ENCODE measurements around the gene ABHD16B.
A peak's percentile ranks its signal among the peaks of the same experiment; 100 is the strongest.
"Not testable (repeated sequence)": the region's sequence is repeated elsewhere in the genome, so short reads cannot be mapped to it uniquely, and the experiment has no call there.

Gene ABHD16B

DNA sequence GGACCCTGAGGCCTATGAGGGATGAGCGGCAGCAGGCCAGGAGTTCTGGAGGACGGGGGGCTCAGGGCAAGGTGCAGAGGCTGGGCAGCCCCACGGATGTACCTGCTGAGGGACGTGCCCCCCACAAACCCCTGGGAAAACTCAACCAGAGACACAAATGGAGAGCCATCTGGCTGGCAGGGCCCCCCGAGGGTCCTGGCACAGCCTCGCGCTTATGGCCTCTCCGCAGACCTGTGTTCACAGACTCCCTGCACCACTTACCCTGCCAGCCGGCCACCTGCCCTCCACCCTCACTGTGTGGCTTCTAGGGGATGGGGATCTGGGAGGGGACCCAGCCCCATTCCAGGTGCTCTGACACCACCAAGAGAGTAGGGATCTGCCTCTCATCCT is 26.8 kb upstream of the ABHD16B start:
- no peak for DNase-seq

DNA sequence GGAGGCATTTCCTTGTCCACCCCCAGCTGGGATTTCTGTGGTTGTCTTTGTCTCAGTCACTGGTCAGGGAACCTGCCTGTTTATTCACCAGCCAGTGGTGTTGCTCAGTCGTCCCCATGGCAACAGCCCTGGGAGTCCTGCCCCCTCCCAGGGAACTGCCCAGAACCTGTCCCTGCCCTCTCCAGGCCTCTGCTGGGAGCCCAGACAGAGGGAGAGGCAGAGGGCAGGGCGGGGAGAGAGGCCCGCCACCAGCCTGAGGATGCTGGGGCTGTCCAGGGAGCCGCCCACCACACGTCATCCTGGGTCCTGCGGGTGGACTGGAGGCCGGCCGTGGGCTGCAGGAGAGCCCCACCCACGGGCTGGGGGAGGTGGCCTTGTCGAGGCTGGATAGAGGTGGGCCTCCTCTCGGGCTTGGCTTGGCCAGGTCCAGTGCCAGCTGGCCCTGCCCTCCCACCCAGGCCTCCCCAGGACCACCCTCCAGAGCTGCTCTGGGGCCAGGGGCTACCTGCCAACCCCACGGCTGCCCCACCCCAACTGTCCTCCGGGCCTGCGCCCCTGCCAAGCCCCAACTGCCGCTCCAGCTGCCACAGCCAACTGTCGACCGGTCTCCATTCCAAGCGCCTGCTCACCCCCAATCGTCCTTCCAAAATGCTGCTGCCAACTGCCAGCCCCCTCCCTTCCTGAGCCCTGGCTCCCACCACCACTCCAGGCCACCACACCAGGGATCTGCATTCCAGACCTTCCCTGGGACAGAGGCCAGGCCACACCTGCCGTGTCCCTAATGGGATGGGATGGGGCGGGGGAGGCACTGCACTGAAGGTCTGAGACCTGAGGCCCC is 26.1 kb upstream of the ABHD16B start:
- peak in 42 of 56 donors; percentile 15 to 81 (median 56) for DNase-seq

DNA sequence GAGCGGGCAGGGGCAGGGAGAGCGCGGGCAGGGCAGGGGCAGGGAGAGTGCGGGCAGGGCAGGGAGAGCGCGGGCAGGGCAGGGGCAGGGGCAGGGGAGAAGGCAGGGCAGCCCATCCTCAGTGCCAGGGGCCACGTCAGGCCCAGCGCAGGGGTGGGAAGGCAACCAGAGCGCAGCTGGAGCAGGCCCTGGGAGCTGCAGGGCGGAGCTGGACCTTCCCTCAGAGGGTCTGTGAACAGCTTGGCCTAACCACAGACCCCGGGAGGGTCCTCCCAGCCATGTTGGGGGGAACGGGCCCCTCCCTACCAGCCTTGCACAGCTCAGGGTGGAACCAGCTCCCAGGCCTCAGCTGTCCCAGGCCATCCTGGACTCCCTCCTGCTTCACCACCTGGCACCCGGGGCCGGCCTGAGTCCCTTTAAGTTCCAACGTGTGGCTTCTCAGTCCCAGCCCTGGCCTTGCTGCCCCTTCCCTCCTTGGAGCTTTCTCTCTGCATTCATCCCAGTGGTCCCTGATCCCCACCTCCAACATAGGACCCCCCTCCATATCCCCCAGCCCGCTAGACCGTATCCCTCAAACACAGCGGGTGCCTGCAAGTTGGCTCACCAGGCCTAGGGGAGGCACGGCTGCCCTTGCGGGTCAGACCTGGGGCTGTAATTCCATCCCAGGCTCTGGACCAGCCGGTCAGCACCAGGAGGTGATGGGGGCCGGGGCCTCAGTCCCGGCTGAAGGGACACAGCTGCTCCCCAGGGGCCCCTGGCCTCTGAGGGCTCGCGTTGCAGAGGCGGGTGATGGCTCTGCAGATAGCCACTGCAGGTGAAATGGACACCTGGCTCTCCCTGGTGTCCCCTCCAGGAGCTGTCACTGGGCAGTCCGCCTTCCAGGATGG is 24.6 kb upstream of the ABHD16B start:
- DNase-seq: no peak

- DNase-seq: no peak
These were observed 23.8 kb upstream of the ABHD16B start for GRCh38 chr20:63837479-63837878.

DNA sequence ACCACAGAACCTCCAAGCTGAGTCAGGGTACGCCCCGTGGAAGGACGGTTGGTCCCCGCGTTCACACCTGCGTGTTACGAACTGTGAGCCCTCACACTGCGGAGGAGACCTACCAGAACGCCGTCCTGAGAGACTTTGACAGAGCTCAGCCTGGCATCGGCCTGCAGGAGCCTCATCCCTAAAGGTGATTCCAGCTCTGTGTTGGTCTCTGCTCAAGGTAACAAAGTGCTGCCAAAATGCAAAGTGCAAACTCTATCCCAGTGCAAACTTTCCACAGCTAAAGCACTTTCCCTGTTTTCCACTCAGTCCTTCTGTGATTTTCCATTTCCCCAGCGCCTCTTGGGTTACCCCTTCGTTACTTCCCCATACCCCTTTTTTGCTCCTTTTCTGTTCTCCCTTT is 21.7 kb upstream of the ABHD16B start:
- DNase-seq: no peak

- no peak for DNase-seq
These were observed 20.9 kb upstream of the ABHD16B start for GRCh38 chr20:63840405-63840828.

DNA sequence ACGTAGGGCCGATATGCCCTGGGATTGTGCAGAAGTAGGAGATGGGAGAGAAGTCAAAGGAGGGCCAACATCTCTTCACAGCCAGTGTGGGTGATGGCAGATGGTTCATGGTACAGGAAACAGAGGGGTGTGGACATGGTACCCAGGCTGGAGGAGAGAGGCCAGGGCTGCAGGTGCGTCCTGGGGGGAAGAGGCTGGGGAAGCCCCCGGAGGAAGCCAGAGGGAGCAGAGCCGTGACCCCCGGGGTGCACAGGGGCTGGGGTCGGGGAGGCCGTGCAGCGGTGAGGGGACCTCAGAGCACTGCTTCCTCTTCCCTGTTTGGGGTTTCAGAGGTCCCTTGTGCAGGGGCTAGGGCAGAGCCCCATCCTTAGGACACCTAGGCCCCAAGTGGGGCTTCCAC is 19.0 kb upstream of the ABHD16B start:
- DNase-seq: no peak

- no peak for DNase-seq
These were observed 18.1 kb upstream of the ABHD16B start for GRCh38 chr20:63843222-63843621.

DNA sequence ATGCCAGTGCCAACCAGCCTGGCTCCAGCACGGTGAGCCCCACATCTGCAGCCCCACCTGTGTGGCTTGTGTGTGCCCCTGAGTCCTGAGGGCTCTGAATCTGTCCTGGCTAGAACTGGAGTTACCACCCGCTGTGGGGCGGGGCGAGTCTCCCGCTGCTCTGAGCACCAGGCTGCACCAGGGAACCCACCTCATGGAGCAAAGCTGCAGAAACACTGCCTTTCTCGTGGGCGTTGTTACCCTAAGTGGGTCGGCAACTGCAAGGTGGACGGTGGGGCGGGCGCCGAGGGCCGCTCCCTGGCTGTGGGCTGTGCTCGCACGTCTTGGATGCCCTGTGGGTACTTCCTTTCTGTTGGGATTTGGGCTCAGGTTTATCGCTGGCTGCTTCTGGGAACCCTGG is 17.5 kb upstream of the ABHD16B start:
- no peak for DNase-seq

DNA sequence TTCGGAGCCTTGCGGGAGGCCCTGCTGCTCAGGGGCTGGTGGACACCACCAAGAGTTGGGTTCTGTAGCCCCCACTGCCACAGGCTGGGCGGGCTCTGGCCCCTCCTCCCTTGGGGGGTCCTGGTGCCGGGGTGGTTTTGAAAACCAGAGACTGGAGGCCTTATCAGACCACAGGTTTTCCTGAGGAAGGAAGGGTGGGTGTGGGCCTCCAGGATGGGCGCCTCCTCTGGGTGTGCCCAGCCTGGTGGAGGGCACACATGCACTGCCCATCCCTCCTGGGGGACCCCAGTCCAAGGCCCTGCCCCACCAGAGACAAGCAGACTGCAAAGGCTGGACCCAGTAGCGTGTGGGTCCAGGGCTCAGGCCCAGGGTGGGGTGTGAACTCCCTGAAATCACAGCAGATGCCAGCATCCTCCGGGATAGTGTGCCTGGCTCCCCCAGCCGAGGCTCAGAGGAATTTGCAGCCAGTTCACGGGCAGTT is 16.7 kb upstream of the ABHD16B start:
- no peak for DNase-seq

DNA sequence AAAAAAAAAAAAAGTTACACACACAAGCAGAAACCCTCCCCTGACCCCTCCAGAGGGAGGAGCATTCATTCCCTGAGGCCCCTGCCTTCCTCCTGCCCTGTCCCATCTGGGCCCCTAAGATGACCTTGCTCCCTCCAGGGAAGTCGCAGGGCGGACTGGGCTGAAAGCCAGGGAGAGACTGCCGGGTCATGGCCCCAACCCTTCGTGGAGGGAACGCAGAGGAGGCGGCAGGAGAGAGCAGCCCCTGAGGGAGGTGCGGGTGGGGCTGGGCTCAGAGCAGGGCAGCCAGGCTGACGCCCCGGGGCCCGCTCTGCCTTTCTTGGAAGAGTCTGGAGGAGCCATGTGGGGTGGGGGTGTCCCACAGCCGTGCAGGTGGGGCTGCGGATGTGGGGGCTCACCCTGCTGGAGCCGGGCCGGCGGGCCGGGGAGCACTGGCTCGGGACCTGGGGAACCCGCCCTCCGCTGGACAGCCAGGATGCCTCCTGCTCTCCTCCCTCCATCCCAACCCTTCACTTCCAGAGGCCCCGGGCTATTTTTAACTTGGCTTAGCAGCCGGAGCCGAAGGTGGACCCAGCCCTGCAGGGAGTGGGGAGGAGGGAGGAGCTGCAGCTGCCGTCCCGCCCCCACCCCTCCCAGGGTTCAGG is 15.0 kb upstream of the ABHD16B start:
- no peak for DNase-seq

DNA sequence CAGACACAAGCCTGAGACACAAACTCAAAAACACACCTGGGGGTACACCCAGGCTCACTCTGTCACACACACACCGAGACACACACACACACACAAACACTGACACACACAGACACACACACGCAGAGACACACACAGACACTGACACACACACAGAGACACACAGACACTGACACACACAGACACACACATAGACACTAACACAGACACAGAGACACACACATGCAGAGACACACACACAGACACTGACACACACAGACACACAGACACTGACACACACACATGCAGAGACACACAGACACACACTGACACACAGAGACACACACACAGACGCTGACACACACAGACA is 14.4 kb upstream of the ABHD16B start:
- no peak for DNase-seq

GRCh38 chr20:63847237-63848002 is 13.9 kb upstream of the ABHD16B start:
- DNase-seq: no peak

DNA sequence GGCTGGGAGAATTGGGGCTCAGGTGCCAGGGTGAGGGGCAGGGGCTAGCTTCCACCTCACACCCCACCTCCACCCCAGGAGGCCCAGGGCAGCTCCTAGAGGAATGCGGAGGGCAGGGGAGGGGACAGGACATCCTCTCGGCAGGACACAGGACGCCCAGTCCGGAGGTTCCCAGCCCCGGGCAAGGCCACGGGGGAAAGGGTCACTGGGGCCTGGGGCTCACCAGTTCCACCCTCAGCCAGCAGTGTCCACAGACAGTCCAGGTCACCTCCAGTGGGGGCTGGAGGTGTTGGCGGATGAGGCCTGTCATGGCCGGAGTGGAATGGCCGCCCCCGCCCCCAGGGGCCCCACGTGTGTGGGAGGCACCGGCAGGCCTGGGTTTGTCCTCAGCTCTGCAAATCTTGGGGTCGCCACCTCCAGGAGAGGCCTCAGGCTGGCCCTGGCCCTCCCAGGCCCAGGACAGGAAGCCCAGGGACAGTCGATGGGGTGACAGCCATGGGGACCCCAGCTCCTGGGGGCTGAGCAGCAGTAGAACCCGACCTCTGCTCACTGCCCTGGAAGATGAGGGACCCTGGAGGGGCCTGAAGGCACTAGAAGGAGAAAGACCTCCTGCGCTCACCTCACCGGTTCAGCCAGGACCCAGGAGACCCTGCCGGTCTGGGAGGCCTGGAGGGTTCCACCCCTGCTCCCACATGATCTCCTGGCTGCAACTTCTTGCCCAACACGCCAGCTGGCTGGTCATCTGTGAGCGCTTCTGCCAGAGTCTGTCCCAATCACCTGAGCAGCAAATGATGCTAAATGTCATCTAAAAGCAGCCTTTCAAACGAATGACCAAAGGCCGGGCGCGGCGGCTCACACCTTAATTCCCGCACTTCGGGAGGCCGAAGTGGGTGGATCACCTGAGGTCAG is 13.0 kb upstream of the ABHD16B start:
- no peak for DNase-seq

- DNase-seq: no peak
These were observed 10.4 kb upstream of the ABHD16B start for GRCh38 chr20:63850689-63851547.

DNA sequence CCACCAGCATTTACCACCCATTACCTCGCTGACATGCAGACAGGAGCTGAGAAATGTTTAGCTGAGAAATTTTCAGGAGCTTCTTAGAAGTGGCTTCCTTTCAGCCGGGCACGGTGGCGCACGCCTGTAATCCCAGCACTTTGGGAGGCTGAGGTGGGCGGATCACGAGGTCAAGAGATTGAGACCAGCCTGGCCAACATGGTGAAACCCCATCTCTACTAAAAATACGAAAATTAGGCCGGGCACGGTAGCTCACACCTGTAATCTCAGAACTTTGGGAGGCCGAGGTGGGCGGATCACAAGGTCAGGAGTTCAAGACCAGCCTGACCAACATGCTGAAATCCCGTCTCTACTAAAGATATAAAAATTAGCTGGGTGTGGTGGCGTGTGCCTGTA is 9.8 kb upstream of the ABHD16B start:
- DNase-seq: not testable (repeated sequence)

DNA sequence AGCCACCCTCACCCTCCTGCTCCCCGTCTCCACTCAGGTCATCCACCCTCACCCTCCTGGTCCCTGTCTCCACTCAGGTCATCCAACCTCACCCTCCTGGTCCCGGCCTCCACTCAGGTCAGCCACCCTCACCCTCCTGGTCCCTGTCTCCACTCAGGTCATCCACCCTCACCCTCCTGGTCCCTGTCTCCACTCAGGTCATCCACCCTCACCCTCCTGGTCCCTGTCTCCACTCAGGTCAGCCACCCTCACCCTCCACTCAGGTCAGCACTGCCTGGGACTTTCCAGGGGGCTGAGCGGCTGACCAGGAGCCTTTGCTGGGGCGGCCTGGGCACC is 7.6 kb upstream of the ABHD16B start:
- DNase-seq: not testable (repeated sequence)

DNA sequence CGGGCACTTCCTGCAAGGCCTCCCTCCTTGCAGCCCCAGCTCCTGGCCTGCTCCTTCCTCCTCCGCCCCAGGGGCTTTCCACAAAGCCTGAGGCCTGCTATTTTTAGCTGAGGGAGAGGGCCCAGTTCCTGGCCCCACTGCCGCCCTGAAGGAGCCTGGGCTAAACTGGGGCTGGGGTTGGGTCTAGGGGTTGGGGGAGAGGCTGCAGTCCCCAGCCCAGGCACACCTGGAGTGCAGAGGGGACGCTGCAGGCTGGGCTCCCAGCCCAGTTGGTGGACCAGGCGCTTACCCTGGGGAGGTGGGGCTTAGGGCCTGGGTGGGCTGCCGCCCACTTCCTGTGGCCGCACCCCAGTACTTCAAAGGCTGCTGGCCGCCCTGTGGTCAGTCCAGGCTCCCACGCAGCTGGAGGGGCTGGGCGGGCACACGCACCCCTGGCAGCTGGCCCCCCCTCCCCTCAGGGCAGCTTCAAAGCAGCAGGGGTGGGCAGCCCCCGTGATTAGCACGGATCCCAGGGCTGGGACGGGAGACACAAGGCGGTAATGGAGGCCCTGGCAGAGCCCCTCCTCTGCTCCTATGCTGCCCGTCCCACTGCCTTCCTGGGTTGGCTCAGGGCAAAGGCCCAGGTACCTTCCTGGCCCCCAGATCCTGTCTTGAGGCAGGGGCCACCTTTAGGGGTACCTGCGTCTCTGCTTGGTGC is 7.1 kb upstream of the ABHD16B start:
- DNase-seq: no peak
